HG03095 (cell line): Measurements from ENCODE around the gene ZFYVE28.
A peak's percentile ranks its signal among the peaks of the same experiment; 100 is the strongest.

ENCODE experiments used
- ATAC-seq: cut with Tn5 transposase; IDR thresholded peaks from one replicate; pipeline ENCODE4 v1.9.1; 2021; ENCODE audit warnings: moderate library complexity; ENCODE audit not compliant: unreplicated experiment

ZFYVE28 gene

DNA sequence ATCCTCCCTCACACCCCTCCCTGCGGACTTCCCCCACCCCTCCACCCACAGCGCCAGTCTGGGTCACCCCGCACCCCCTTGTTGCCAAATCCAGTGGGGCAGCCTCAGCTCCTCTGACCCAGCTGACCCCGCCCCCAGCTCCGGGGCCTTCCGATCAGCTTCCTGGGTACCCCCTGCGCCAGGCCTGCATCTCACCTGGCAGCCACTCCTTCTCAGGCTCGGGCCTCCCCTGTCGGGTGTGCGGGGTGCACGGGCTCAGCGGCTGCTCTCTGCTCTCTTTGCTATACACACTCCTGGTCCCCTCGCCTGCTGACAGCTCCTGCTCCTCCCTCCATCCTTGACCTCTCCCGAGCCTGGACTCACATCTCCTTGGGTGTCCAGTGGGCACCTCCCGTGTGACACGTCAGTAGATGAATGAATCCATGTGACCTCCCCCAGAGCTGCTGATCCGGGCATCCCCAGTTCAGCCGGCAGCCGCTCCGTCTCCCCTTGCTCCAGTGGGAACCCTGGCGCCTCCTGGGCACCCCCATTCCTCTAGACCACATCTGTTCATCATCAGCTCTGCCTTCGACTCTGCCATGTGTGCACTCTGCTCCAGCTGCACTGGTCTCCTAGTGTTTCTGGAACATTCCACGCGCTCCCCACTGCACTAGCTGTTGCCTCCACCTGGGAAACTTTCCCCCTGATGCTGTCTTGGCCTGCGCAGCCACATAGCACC, 10.2 kb upstream of the ZFYVE28 start:
- ATAC-seq: no peak

DNA sequence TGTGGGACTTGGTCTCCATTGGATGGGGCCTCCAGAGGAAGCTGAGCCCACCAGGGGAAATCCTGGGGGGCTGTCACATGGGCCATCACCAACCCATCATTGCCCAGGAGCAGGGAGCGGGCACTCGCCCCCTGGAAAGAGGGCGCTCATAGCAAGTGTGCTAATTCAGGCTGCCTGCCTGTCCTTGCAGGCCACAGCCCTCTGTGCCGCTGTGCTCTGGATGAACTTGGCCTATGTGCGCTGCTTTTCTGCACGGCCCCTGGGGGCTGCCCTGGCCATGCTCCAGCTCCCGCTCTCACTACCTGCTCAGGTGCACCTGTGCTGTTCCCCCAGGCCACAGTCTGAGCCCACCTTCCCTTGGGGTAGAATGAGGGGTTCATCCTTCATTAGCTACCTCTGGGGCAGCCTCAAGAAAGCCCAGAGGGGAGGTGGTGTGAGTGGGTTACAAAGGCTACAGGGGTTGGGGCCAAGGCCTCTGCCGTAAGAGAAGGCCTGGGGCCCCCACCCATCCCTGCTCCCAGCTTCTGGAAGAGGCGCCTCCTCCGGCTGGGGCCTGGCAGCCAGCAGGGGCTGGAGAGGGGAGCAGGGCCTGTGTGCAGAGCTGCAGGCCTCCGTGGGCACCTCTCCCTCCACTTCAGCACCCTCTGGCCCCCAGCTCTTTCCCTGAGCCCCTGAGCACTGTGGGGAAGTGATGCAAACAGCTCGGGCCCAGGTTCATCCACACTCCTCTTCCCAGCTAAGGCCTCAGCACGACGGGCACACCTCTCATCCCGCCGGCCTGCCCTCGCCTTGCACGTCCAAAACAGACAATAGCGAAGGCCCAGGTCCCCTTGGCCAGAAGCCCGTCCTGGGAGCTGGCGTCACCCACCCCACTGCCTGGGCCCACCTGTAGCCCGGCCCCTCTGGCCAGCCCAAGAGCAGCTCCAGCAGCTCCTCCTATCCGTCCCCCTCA, 9.2 kb upstream of the ZFYVE28 start:
- ATAC-seq: no peak

DNA sequence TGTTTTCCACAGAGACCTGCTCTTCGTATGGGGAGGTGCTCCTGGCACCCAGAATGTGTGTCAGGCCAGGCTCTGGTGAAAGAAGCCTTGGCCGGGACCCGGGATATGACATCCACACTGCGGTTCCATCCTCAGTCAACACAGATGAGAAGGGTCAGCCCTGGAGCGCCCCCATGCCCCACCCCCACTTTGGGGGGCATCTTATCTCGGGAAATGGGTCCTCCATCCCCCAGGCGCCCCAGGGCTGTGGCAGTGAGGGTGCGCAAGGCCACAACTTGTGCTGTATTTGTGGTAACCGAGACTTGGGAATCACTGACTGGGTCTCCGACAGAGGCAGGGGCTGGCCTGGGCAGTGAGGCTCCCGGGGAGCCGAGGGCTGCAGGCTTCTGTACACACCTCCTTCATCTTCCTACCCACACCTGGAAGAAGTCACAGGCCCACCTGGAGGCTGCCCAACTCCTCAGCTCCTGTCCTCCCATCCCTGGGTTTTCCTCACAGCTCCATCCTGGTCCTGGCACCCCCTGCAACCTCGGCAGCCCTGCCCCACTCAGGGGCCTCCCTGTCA, 8.3 kb upstream of the ZFYVE28 start:
- no peak for ATAC-seq

DNA sequence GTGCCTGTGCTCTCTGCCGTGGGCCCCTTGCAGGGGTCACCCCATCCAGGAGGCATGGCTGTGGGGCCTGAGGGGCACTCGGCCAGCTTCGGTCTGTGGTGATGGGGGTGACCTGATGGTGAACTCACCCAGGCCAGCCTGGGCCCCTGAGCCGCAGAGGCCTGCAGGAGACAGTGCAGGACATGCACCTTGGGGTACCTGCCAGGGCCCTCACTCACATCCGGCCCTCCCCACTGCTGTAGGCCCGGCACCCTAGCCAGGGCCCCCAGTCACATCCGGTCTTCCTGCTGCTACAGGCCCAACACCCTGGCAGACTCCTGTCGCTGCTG, 7.6 kb upstream of the ZFYVE28 start:
- ATAC-seq: no peak

DNA sequence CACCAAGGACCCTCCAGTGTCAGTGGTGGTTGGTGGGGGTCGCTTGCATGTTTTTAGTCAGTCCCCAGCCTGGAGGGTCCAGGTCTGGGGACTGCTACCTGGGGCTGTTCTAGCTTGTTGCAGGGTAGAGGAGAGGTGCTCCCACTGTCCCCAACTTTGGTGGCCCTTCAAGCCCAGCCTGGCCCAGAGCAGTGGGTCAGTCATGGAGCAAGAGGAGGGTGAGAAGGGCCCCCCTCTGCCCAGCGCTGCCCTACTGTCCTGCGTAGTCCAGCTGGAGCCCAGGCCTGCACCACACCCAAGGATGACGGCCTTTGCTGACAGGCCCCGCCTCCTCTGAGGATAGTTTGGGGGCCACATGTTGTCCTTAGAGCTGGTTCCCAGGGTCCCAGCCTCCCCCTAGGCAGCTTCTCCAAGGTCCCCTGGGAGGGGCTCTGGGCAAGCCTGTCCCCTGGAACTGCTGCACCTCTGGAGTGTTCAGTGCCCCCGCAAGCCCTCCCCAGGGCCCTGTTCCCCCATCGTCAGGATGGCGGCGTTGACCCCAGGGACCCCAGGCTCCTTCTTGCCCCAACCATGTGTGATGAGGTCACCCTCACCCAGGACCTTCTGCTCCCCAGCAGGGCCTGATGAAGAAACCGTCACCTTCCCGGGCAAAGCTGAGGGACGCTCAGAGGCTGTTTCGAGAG, 7.1 kb upstream of the ZFYVE28 start:
- no peak for ATAC-seq

DNA sequence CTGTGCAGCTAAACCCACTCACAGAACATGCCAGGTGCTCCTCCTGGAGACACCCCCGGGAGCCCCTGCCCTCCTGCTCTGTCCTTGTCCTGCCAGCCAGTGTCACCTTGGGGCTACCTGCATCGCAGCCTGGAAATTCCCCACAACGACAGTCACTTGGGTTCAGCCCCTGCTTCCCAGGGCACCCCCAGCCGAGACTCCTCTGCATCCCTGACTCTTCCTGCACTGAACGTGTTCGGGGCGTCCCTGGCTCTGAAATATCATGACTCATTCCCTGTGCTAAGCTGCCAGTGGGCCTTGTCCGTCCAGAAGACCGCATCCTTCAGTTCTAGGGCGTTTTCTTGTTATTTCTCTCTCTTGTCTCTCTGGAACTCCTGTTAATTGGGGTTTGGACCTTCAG, 6.1 kb upstream of the ZFYVE28 start:
- no peak for ATAC-seq

DNA sequence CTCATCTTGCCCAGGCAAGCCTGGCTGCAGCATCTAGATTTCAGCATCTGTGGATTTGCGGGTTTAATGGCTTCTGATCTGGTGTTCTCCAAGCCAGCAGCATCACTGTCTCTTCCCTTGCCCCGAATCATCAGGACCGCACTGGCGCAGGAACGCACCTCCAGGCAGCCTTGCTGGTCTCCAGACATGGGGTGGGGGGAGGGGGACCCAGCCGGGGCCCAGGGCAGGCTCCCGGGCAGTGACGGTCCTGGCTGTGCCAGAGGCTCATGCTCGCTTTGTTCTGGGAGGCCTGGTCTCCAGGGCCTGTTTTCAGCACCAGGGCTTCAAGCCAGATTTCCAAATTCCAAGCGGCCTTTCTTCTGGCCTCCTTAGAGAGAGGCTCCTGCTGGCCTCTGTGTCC, 5.2 kb upstream of the ZFYVE28 start:
- no peak for ATAC-seq

DNA sequence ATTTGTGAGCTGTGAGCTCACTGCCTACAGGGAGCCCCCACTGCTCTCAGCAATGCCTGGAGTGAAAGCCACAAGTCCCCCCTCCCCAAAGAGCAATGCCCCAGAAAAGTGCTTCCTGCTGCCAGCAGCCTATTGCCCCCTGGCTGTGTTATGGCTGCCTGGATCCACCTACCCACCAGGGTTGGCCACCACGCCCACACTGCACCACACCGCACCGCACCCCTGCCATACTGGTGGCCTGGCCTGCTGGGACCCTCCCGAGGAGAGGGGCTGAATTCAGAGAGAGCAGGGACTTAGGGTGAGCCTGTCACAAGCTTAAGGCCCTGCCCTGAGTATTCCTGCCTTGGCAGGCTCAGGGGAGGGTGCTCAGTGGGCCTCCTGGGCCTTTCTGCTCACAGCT, 4.6 kb upstream of the ZFYVE28 start:
- no peak for ATAC-seq

DNA sequence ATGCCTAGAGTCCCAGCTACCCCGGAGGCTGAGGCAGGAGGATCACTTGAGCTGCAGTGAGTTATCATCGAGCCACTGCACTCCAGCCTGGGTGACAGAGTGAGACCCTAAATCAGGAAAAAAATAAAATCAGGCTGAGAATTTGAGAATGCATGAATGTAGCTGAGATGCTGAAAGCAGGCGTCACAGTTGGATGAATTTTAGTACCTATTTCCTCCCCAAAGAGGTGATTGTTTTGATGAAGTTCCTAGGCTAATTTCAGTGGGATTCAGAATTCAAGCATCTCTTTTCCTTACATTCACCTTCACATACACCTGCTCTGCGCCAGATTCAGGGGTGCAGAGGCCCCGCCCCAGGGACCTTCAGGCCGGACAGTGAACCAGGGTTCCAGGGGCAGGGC, 3.5 kb upstream of the ZFYVE28 start:
- no peak for ATAC-seq

DNA sequence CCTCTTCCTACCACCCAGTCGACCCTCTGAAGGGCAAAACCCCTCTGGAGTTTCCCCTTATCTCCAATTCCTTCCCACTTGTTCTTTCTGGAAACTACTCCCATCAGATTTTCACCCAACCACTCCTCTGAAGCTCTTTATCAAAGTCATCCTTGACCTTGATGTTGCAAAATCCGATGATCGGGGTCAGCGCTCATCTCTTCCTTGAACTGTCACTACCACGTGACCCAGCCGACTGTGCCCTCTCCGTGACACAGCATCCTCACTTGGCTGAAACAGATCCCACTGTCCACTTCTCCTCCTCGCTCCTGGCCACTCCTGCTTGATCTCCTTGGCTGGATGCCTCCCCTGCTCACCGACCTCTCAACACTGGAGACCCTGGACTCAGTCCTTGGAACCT, 1.4 kb upstream of the ZFYVE28 start:
- ATAC-seq: no peak

DNA sequence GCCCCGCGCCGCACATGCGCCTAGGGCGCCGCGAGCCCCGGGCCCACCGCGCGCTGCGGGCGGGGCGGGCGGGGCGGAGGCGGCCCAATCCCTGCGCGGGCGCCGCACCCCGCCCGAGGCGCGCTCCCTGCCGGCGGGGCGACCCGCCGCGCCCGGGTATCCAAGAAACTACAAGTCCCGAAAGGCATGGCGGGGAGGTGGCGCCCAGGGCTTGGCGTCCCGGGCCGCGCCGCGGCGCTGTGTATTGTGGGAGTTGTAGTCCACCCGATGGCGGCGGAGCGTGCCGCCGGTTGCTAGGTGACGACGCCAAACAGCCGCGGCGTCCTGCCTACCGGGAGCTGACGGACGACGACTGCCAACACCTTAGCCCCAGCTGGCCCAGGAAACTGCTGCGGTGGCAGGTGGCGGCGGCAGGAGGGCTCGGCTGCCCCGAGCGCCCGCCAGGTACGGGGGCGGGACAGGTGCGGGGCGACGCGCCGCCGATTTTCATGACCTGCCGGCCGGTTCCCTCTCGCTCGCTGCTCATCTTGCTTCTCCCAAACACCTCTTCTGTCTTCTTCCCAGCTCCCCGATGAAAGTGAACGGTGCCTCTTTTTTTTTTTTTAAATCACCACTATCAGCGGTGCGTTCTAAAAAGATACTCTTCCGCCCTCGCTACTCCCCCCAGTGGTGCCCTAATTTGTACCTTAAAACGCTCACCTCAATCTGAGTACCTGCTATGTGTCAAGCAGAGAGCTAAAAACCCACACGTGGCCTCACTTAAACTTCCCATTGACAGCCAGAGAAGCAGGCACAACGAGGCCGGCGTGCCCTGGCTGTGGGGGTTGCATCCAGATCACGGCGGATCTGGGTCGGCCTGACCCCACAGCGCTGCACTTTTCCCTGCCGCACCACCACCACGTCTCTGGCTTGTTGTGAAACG, 466 bp upstream of the ZFYVE28 start, which contains the start of gene CFAP99:
TSS of gene CFAP99 (plus strand) at position 306 of the 922 bp plus-strand sequence.
- ATAC-seq: peak; percentile 85

DNA sequence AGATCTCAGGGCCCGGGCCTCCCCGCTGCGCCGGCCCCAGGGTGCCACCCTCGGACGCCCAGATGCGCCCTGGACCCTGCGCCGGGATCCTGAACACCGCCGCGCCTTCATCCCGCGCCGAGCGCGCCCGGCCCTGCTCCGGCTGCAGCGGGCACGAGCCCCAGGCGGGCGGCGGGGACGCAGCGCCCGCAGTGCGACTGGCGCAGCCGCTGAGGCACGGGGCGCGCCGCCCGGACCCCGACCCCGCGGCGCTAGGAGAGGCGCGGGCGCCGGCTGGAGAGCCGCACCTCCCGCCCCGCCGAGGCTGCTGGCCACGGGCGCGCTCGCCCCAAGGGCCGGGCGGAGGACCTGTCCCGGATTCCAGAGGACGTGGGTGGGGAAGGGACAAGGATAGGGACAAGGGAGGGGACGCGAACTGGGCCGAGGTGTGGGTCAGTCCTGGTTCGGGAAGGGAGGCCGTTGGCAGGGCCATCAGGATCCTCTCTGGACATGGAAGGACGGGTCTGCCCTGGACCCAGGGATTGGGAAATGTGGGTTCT, 1.1 kb downstream of the ZFYVE28 start:
- ATAC-seq: no peak

DNA sequence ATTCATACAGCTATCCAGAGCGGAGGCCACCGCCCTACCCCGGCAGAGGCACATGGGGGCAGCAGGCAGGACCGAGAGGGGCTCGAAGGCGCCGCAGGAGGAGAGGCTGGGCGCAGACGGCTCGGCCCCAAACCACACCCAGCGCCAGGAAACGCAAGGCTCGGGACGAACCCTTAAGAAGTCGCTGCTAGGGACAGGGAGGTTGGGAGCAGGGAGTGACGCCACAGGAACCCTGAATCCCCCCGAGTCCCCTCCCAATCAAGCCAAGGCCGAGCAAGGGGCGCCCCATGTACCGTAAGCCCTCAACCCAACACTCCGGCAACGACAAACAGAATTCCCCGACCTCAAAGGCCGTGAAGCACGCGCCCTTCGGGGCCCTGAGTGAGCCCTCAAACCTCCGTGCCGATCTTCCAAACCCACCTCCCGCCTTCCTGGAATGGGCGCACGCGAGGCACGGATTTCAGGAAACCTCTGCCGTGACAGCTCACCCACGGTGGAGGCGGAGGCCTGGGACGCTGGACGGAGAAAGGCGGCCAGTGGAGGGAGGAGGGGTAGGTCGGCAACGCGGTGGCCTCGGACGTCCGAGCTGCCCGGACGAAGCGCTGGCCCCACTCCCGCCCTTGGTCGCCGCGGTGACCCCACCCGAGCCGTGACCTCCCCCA, 1.8 kb downstream of the ZFYVE28 start:
- ATAC-seq: no peak

DNA sequence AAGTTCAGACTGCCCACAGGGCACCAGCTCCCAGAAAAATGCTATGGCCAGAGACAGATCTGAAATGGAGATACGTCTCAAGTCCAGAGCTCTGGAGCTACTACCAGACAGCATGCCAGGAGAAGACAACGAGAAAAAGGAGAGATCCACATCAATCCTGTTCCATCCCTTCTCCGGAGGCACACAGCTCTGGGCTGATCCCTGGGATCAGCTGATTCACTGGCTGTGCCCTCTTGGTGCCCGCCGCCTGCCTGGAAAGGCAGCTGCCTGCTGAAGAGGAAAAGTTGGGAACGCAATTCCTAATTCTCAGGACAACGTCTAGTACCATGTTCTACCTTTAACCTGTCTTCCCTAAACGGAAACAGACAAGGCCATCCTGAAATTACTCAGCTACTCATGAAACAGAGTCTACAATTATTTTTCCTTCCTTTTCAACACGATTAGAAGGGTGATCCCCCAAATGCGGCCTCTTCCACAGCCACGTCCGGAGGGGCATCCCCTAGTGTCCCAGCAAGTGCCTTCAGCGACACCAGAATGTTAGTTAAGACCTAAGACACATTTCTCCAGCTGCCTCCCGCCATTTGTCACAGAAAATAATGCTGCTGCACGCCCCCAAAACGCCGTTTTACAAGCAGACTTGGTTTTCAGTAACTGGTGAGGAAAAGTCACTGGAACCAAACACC, 2.4 kb downstream of the ZFYVE28 start:
- ATAC-seq: no peak

DNA sequence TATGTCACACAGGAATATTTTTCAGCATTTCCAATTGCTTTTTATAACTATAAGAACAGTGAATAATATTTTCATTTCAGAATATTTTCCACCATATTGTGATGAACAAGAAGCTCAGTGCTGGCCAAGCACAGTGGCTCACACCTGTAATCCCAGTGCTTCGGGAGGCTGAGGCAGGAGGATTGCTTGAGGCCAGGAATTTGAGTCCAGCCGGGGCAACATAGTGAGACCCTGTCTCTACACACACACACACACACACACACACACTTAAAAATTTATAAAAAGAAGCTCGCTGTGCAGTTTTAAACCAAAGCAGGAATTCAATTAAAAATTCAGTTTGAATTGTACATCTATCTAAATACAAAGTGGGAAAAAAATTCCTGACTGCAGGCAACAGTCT, 3.2 kb downstream of the ZFYVE28 start:
- no peak for ATAC-seq

DNA sequence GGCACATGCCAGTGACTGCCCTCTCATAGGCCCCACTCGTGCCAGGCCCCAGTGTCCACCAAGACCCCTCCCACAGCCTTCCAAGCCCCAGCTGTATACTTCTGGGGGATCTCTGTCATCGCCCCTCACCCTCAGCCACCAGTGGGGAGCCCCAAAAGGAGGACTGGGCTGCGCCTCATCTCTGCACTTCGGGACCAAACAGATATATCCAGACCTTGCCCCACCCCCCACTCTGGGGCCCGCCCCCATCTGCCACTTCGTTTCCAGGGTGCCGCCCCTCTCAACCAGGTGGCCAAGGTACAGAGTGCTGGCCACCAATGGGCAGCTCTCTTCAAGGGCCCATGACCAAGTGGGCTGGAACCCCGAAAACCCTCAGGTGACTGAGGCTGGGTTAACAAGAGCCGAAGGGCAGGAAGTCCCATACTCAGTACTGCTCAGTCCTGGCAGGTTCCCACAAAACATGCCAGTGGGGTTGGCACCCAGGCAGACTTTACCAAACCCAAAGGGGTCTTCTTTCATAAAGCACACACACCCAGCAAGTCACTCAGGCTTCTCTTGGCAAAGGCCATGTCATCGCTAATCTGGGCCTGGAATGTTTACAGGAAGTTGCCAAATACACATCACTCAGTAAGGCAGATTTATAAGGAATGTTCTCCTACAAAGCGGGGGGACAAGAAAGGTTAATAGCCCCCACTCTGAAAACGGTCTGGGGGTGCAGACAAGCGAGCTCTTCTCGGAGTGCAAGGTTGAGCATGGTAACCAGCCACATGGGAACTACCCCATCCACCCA, 4.4 kb downstream of the ZFYVE28 start:
- ATAC-seq: no peak

DNA sequence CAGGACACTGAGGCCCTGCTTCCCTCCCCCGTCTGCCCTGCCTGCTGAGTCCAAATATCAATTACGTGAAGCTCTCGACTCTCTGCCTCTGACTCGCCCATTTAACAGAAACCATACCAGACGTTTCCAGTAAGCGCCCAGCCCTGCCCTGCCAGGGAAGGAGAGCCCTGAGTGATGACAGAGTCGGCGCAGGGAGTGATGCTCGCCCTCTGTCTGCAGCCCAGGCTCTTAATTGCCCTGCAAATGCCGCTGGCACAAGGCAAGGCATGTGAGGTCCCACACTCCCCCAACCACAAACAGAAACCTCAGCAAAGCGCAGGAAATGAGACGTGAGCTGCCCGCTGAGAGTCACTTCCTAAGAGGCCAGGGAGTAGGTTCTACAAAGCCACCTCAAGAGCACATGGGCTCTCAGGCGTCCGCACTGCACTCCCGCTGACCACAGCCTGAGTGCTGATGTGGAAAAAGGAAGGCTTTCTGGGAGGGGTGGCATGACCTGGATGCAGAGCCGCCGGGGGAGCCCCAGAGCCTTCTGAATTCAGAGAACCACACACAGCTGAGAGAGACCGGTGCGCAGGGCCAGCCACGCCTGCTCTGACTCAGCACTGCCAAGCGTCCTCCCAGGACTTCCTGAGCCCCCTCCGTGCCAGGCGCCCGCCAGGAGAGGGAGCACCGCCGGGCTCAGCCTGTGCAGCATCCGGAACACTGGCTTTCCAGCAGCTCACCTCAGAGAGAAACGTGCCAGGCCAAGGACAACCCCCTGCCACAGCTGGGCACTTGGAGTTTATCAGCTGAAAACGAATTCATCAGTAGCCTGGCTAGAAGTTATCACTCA, 5.3 kb downstream of the ZFYVE28 start:
- peak; percentile 48 for ATAC-seq
